Activated CD8-positive, alpha-beta memory T cell treated with anti-CD3 and anti-CD28 coated beads, Interleukin-2, amount 50 U/mL, for 1 hour (primary cell): ENCODE results near the gene ZNF592.

ENCODE experiments used
- DNase-seq: peaks from one replicate; pipeline ENCODE4 v3.0.0-alpha.2; 2020; ENCODE audit errors: extremely low read depth

ZNF592 gene

GRCh38 chr15:84855765-84856164 lies 107.4 kb downstream of the ZNF592 start:
- no peak for DNase-seq
